NCI-H128 (cell line): ENCODE data around the gene CRYBA2.

Source experiments
- DNase-seq: peaks from one replicate; lab custom pipeline; 2025; ENCODE audit not compliant: unreplicated experiment; lab: John Stamatoyannopoulos, UW

The CRYBA2 gene

DNA sequence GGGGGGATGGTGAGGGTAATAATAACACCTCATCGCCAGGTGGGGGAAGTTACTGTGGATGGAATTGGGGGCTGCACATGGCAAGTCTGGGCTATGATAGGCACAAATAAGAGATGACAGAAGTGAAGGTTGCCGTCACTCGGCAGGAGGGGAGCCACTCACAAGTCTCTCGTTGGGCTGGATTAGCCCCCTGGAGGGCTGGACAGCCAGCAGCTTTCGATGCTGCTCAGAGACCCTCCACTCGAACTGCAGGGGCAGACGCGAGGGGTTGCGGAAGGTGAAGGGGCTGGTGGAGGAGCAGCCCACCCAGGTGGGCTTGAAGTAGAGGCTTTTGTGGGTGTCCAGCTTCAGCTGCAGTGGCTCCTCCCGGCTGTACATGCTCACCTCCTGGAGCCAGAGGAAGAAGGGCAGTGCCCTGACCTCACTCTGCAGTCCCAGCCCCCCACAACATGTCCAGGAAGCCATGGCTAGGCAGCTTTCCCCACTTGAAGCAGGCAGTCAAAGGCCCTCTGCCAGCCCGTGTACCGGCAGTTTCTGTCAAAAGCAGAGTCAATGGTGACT lies 29.9 kb upstream of the CRYBA2 start:
- no peak for DNase-seq

DNA sequence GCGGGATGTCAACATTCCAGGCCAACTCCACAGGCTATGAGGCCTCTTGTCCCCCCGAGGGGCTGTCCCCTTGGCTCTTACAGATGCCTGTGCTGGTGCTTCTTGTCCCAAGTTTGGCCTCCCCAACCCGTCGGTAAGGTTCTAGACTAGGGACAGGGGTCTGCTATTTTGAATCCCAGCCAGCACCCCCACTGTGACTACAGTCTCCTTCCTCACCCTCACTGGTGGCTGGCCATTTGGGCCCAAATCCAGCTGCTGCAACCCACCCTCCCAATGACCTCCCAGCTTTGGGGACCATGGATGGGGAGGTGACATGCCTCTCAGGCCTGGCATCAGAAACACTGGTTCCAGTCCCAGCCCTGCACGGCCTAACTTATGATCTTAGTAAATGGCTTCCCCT lies 29.4 kb upstream of the CRYBA2 start:
- DNase-seq: no peak

DNA sequence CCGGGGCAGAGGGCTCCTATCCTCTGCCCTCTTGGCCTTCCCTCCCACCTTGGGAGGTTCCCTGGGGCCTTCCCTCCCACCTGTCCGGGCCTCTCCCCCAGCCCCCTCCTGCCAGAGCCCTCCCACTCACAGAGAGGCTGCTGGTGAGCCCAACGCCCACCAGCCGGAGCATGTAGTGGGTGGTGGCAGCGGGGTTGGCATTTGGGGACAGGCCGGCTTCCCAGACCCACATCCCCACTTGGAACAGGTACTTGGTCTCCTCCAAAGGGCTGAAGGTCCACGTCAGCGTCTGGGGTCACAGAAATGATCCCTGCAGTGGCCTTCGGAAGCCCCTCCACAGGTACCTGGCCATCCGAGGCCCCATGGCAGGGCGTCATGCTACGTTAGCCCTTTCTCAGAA lies 28.8 kb upstream of the CRYBA2 start:
- DNase-seq: no peak

DNA sequence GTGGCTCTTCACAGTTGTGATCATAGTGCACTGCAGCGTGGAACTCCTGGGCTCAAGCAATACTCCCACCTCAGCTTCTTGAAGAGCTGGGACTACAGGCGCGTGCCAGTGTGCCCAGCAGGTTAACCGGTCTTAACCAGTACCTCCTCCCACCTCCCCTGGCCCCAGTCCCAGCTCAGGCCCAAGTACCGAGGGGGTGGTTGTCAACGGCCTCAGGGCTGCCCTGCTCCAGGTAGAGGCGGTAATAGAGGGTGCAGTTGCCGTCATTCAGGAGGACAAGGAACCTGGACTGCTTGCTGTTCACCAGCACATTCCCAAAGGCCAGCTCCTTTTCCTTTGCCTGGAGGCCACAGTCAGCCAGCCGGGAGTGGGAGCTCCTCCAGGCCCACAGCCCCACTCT lies 28.4 kb upstream of the CRYBA2 start:
- no peak for DNase-seq

DNA sequence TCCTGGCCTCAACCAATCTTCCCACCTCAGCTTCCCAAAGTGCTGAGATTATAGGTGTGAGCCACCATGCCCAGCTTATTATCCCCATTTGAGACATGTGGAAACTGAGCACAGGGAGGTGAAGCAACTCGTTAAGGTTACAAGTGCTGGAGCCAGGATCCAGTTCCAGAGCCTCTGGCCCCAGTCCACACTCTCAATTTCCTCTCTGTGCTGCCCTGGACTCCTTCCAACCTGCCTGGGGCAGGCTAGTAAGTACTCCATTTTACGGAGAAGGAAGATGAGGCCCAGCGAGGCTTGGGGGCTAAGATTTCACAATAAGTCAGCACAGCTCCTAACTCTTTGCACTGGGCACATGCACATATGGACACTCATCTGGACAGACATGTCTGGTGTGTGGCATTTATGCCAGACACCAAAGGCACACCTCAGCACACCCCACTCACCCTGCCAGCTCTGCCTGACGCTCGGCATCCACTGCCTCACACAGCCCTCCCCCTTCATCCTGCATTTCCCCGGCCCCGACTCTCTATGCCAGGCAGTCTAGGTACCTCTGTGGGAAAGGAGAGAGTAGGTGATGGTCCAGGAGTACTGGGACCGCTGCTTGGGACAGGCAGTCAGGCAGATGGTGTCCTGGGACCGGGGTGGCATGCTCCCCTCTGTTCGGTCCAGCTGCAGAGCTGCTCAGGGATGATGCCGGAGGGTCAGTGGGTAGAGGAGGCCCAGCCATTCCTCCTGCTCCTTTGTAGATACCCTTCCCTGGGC lies 27.6 kb upstream of the CRYBA2 start:
- no peak for DNase-seq

DNA sequence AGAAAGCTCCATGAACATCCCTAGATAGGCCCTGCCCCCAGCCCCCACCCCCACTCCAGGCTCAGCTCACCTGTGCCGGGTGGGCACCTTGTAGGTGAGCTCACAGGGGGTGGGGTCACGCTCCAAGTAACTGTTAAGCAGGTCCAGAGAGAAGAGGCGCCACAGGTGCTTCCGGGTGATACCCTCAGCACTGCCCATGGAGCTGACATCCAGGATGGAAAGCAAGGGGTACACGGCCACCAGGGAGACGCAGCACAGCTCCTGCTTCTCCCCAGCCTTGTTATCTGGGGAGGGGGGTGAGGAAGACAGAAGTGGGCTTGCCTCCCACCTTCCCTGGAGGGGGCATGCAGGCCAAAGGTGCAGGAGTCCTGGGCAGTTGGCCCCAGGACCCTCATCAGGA lies 26.2 kb upstream of the CRYBA2 start:
- DNase-seq: no peak

DNA sequence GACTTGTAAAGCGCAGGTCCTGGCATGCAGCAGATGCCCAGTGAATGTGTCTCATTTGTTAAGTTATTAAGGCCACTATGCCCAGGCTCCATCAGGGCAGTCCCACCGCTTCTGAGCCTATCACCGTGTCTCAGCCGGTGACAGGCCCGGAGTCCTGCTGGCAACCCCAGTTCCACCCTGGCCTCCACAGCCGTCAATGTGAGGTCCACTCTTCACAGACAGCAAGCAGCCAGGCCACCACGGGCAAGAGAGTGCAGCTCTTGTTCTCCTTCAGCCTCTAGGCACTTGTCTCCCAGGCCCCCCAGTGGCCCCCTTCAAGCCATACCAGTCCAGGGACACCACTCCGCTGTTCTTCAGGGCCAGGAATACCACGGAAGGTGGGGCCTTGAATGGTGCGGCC lies 25.5 kb upstream of the CRYBA2 start:
- DNase-seq: no peak

DNA sequence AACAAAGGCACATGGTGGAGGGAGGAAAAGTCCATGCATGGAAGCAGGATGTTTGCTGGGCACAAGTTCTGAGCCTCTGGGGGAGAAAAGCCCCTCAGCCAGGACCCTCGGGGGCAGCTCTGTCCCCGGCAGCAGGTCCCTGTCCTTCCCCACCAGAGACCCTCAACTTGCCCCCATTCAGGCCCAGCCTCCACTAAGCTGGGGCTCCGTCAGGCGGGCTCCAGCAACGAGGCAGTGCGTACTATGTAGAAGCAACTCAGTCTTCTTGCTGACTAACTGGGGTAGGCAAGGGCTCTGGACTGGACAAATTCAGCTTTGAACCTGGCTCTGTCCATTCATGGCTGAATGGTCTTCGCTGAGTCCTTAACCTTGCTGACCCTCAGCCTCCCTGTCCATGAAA lies 25.1 kb upstream of the CRYBA2 start:
- DNase-seq: no peak

DNA sequence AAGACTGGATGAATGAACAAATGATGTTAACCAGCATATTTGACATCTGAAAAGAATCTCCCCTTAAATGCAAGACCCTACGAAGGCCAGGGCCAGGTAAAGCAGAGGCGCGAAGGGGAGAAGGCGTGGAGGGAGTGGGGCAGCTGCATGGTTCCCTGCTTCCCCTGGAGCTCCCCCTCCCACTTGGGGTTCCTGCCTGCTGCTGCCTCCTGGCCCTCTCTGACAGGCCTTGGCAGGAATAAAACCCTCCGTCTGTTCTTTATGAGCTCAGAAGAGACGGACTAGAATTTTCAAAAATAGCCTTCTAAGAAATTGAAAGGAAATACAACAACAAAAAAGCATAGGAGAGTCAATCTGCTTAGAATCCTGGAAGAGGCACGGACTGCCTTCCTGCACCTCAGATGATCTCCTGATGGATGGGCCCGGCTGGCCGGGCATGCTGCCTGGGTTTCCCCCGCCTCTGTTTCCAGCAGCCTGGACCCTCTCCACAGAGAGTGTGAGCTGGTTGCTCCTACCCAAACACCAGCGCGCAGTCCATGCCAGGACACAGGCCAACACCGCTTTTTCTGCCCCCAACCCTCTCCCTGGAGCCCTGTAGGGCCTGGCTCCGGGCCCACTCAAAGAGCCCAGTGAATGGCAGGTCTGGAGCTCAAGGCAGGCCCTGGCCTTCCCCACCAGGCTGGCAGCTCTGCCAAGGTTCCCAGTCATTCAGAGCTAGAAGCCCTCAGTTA lies 24.1 kb upstream of the CRYBA2 start:
- DNase-seq: no peak

DNA sequence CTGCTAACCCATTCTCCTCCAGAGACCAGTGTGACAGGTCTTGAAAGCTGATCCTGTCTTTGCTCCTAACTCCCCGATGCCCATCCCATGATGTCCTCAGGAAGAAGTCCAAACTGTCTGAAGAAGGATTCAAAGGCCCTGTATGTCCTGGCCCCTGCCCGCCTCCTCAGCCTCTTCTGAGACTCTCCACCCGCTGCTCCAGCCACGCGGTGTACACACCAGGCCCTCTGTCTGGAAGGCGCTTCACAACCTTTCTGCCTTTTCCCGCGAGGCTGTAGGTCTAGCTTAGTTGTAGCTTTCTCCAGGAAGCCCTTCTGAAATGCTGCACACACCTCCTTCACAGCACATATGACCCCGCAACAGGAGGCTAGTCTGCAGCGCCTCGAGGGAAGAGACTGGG lies 23.5 kb upstream of the CRYBA2 start:
- DNase-seq: no peak

DNA sequence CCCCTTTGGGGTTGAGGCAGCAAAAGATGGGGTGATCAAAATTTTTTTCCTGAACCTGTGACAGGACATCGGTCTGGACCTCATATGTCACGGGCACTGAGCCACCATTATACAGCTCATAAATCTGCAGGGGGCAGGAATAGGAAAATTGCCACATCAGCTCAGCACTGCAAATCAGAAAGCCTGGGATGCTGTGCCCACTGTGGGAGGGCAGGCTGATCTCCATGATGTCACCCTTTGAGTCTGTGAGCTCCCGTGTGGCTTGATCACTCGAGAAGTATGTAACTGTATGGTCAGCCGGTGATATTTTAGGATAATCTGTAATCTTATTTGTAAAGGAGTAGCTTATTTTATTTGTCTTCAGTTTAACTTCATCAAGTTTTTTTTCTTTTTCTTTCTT lies 17.7 kb upstream of the CRYBA2 start:
- no peak for DNase-seq

DNA sequence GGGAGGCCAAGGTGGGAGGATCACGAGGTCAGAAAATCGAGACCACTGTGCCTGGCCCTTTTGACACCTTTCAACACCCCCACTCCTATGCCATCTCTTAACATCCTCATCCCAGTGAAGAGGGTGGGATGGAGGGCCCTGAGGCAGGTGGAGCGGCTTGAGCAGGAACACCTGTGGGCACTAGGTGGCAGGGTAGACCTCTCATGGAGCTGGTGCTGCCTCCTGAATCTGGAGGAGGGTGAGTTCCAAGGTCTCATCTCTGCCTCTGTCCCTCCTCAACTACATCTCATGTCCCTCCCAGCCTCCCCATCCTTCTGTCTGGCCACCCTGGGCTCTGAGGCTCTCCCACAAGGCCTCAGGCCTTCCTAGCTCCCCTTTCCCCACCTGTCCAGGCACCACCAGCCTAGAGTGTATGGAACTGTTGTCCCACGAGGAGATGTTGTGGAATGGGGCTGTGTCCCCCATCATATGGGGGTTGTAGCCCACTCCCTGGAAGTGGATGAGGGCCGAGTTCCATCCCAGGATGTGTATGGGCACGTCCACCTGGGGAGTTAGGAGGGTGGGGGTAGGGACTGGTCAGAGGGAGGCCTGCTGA lies 17.0 kb upstream of the CRYBA2 start:
- no peak for DNase-seq

DNA sequence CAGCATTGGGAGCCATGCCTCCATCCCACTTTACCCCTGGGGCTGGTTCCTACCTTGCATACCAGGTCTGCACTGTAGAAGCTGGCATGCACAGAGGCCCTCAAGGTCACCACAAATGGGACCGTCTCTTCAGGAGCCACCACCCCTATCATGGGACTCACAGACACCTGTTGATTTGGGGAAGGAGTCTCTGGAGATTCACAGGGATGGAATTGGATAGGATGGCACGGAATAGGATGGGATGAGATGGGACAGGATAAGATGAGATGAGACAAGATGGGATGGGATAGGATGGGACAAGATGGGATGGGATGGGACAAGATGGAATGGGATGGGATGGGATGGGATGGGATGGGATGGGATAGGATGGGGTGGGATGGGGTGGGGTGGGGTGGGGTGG lies 16.1 kb upstream of the CRYBA2 start:
- DNase-seq: no peak

DNA sequence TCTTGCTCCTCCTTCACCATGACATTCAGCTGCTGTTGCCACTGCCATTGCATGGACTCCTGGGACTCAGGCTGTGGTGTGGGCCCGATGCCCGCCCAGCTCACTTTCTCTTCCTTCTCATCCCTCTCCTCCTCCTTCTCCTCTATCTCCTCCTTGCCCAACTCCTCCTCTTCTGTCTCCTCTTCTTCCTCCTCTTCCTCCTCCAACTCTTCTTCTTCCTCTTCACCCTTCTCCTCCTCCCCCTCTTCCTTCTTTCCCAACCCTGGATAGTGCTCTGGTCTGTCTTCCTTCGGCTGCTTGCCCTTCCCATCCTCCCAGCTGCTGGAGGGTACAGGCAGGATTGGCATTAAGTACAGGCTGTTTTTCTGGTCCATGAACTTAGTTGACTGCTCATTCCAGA lies 10.8 kb upstream of the CRYBA2 start:
- DNase-seq: no peak

DNA sequence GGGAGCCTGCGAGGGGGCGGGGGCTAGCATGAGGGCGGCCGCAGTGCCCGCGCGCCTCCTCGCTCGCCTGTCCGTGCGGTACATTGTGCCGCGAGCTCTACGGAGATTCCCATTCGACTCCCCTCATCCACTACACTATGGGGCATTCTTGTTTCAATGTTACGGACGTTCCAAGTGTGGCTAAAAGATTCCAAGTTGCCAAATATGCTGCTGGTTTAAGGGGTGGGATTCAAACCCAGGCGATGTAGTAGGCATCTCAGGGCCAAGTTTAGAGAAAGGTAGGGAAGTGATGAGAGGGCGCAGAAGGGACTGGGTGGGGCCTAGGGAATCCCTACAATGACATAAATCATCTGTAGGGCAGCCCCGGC lies 10.0 kb upstream of the CRYBA2 start:
- no peak for DNase-seq

DNA sequence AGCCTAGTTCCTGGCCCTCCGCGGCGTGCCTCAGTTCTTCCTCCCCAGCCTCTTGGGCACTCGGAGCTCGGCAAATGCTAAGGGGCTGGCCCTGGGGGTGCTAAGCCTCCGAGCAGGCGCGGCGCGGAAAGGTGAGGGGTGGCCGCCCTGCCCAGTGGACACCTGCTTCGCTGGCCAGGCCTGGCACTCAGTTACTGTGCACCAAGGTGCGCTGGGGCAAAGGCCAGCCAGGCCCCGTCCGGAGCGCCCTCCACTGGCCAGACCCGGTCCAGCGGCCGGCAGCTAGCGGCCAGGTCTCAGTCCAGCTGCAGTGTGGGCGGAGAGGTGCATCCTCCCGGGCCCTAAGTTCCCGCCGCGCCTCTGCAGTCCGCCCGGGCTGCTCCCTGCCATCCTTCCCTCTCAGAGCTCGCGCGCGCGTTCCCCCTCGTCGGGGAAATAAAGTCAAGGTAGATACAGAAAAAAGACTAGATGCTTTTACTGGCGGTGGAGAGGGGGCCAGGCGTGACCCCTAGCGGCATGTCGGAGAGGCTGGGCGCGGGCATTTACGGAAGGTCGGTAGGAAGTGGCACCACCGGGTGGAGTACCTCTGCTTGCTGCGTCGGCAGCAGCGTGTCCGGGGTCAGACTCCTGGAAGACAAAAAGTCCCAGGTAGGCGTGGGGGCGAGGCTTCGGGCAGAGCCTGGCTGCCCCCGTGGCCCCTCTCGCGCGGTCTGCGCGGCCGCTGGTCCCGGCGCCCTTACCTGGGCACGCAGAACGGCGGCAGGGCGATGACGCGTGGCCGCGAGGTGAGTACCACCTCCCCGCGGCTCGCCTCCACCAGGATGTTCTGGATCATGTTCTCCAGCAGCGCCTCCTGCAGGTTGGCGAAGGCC lies 9.4 kb upstream of the CRYBA2 start:
- DNase-seq: no peak

DNA sequence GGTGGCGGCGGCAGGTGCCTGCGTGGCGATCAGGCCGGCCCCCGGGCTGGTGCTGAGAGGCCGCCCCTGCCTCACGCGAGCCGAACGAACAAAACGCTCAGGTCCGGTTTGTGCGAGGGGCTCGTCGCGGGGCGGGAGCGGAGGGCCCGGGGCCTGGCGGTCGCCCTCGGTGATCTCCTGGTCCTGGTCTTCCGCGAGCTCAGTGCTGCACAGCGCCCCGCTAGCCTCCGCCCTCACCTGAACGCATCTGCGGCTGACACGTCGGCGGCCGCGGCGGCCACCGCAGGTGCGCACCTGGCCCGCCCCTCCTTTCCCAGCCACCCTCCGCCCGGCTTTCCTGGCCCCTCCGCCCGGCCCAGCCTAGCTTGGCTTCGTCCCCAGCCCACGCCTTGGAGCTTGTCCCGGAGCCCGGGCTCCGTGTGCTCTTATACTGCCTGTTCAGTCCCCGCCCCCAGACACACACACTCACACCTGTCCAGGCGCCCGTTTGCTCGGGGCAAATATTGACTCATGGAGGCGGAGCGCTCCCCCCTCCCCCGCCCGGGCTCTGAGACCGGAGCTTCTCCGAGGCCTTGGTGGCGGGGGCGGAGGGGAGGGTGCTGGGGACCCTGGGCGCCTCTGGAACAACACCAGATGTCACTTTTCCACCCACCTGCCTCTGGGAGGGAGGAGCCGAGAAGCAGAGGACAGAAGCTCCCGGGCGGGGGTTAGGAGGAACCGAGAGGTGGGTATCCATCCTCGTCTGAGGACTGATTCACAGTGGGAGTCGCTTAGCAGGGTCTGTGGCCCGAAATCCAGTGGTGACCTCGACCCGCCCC lies 8.6 kb upstream of the CRYBA2 start:
- peak; percentile 77 for DNase-seq

DNA sequence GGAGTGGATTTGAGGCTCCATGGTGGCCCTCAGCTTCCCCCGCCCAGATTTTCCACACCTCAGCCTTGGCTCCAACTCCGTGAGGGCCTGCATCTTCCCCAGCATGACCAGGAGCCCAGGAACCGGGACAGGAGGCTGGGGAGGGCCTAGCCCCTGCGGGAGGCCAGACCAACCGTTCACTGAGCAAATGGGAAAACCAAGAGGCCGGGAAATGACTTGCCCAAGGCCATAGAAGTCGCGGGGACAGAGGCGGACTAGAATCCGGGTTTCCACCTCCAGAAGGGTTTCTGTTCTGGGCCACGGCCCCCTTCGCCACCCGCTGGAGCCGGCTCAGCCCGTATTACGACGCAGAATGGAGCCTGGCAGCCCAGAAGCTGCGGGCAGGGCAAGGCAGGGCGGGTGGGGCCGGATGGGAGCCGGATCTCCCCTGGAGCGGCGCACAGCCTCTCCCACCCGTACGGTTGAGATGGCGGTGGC lies 7.9 kb upstream of the CRYBA2 start:
- DNase-seq: no peak

DNA sequence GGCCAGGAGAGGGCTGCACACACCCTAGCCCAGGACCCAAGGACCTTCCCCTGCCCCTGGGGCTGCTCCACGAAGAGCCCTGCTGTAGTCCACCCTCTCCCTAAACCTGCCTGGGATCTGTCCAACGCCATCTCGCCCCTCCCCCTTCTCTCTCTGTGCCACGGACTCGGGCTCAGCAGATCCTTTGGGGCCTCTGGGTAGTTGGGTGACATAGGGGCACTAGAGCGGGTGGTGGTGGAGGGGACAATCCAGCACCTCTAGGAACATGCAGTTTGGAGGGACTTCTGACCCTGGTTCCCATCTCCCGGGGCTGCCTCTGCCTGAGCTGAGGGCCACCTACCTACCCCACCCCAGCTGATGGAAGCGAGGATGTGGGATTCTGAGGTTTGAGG lies 7.3 kb upstream of the CRYBA2 start:
- no peak for DNase-seq

DNA sequence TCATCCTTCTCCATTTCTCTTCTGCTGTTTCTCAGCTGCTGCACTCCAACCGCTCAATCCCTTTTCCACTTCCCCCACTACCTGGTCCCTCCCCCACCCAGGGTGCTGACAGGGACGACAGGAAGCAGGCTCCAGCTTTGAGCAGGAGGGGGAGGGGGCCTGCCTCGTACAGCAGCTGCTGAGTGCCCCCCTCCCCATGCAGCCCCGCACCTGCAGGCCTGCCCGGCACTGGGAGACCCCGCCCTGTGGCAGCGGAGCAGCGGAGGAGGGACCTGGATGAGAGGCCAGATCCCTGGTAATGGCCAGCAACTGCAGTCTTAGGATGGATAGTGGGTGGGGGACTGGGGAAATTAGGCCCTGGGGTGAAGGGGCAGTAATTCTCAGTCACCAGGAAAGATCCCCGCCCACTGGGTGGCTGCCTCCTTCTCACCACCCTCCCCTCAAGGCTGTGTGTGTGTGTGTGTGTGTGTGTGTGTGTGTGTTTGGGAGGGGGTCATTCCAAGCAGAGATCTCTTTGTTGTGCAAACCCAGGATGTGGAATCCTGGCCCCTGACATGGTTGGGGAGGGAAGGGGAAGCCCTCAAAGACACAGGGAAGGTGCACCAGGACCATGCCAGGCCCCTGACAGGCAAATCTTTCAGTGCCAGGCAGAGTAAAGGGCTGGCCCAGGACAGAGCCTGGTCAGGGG lies 6.8 kb upstream of the CRYBA2 start:
- DNase-seq: peak; percentile 36
